ENCODE data around the gene PLA2G2A.

The PLA2G2A gene

GRCh38 chr1:19946971-19947370, 32.4 kb downstream of the PLA2G2A start:
- TF ChIP-seq EZH2 (optimal IDR thresholded peaks at IDR 0.05; ENCODE audit: low read depth, low read length) (no peak), EZH2phosphoT487 (IDR thresholded peaks at IDR 0.05; ENCODE audit: low read length) (no peak), CTCF (IDR thresholded peaks at IDR 0.05; ENCODE audit: low read length) (no peak)
- DNase-seq = no peak
- Histone ChIP-seq H3F3A (ENCODE audit: insufficient read depth, low read length) (no peaks in the 10 kb centered on the region), H3K27me3 (replicated peaks; ENCODE audit: insufficient read depth, low read length) (peaks cover 55% of the 10 kb centered on the region), H2AFZ (ENCODE audit: low read length) (no peak overlapping the region), H3K9me2 (replicated peaks; ENCODE audit: insufficient read depth, low read length) (no peaks in the 10 kb centered on the region), H3K27ac (ENCODE audit: low read length) (no peak overlapping the region), H3K4me1 (ENCODE audit: low read length) (no peaks in the 10 kb centered on the region), H4K20me1 (ENCODE audit: insufficient read depth, low read length) (no peaks in the 10 kb centered on the region), H3K79me2 (ENCODE audit: low read length) (no peaks in the 10 kb centered on the region), H3K4me3 (ENCODE audit: low read length) (no peak overlapping the region), H3K9me3 (replicated peaks; ENCODE audit: insufficient read depth, low read length) (no peaks in the 10 kb centered on the region), H3K9ac (ENCODE audit: low read length) (no peak overlapping the region), H3K36me3 (replicated peaks; ENCODE audit: insufficient read depth, low read length) (no peaks in the 10 kb centered on the region), H3K4me2 (ENCODE audit: low read depth, low read length) (no peak overlapping the region)

DNA sequence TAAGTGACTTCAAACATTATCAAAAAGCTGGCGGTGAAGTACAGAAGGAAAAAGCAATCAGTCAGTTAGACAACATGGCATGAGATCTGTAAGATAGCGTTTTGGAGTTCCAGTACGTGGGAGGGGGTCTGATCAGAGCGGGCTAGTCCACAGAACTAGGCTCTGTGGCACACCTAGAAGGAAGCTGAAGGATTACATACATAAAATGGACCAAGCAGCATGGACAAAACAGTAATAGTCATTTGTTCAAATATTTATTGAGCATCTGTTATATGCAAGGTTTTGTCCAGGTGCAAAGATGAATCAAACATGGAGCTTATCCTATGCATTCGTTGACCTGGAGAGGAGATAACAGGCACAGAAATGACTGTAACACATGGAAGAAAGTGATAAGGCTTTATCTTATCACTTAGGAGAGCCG, 33.1 kb downstream of the PLA2G2A start:
- Histone ChIP-seq H3K36me3 (replicated peaks; ENCODE audit: insufficient read depth, low read length) (no peaks in the 10 kb centered on the region), H3K4me1 (ENCODE audit: low read length) (no peaks in the 10 kb centered on the region), H3K27ac (ENCODE audit: low read length) (no peak overlapping the region), H3K4me2 (ENCODE audit: low read depth, low read length) (no peak overlapping the region), H4K20me1 (ENCODE audit: insufficient read depth, low read length) (no peaks in the 10 kb centered on the region), H3K79me2 (ENCODE audit: low read length) (no peaks in the 10 kb centered on the region), H3F3A (ENCODE audit: insufficient read depth, low read length) (no peaks in the 10 kb centered on the region), H3K9me2 (replicated peaks; ENCODE audit: insufficient read depth, low read length) (no peaks in the 10 kb centered on the region), H3K9ac (ENCODE audit: low read length) (no peak overlapping the region), H3K9me3 (replicated peaks; ENCODE audit: insufficient read depth, low read length) (no peaks in the 10 kb centered on the region), H3K27me3 (replicated peaks; ENCODE audit: insufficient read depth, low read length) (peaks cover 55% of the 10 kb centered on the region), H3K4me3 (ENCODE audit: low read length) (no peak overlapping the region), H2AFZ (ENCODE audit: low read length) (no peak overlapping the region)
- TF ChIP-seq EZH2phosphoT487 (IDR thresholded peaks at IDR 0.05; ENCODE audit: low read length) (no peak), CTCF (IDR thresholded peaks at IDR 0.05; ENCODE audit: low read length) (no peak), EZH2 (optimal IDR thresholded peaks at IDR 0.05; ENCODE audit: low read depth, low read length) (no peak)
- no peak for DNase-seq

DNA sequence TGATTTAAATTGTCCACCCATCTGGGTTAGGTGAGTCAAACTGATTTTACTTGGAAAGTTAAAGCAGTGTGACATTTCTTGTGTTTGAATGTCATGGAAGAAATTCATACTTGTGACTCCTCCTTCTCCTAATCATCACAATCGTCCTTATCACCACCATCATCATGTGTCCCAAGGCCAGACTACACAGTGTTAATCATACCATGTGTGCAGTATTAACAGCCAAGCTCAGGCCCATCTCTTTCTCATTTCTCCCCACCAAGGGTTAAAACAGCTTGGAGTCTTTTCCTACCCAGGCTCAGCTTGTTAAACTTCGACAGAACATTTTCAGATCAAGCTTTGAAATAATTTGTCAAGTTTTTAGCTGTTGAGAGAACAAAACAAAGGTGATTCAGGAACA, 33.5 kb downstream of the PLA2G2A start:
- Histone ChIP-seq H2AFZ (ENCODE audit: low read length) (no peak overlapping the region), H3K27me3 (replicated peaks; ENCODE audit: insufficient read depth, low read length) (peaks cover 54% of the 10 kb centered on the region), H3K79me2 (ENCODE audit: low read length) (no peaks in the 10 kb centered on the region), H3K4me3 (ENCODE audit: low read length) (no peak overlapping the region), H4K20me1 (ENCODE audit: insufficient read depth, low read length) (no peaks in the 10 kb centered on the region), H3K27ac (ENCODE audit: low read length) (no peak overlapping the region), H3K4me1 (ENCODE audit: low read length) (no peaks in the 10 kb centered on the region), H3K36me3 (replicated peaks; ENCODE audit: insufficient read depth, low read length) (no peaks in the 10 kb centered on the region), H3K9me2 (replicated peaks; ENCODE audit: insufficient read depth, low read length) (no peaks in the 10 kb centered on the region), H3K9me3 (replicated peaks; ENCODE audit: insufficient read depth, low read length) (no peaks in the 10 kb centered on the region), H3K4me2 (ENCODE audit: low read depth, low read length) (no peak overlapping the region), H3K9ac (ENCODE audit: low read length) (no peak overlapping the region), H3F3A (ENCODE audit: insufficient read depth, low read length) (no peaks in the 10 kb centered on the region)
- no peak for TF ChIP-seq EZH2phosphoT487 (IDR thresholded peaks at IDR 0.05; ENCODE audit: low read length)
- no peak for DNase-seq

DNA sequence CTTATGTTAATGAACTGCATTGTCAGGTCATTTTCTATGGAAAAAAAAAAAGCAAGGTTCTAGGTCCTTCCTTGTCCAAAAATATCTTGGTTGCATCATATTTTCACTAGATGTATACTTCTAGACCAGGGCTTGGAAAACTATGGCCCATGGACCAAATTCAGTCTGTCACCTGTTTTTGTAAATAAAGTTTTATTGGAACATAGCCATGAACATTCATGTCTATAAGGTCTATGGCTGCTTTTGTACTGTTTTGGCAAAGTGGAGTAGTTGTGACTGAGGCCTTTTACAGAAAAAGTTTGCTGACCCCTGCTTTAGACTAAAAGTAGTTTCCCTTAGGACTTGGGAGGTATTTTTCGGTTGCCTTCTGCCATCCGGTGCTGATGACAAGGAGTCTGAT, 36.8 kb downstream of the PLA2G2A start:
- no peaks in the 10 kb centered on the region for H3K4me1 ChIP-seq (ENCODE audit: low read length)
- no peak overlapping the region for H3K27ac ChIP-seq (ENCODE audit: low read length)
- no peaks in the 10 kb centered on the region for H3K9me2 ChIP-seq (replicated peaks; ENCODE audit: insufficient read depth, low read length)
- no peak overlapping the region for H3K9ac ChIP-seq (ENCODE audit: low read length)
- H3F3A ChIP-seq (ENCODE audit: insufficient read depth, low read length) = no peaks in the 10 kb centered on the region
- H2AFZ ChIP-seq (ENCODE audit: low read length) = no peak overlapping the region
- H3K4me3 ChIP-seq (ENCODE audit: low read length) = no peak overlapping the region
- H3K27me3 ChIP-seq (replicated peaks; ENCODE audit: insufficient read depth, low read length) = peaks cover 53% of the 10 kb centered on the region
- H3K9me3 ChIP-seq (replicated peaks; ENCODE audit: insufficient read depth, low read length) = no peaks in the 10 kb centered on the region
- no peaks in the 10 kb centered on the region for H3K36me3 ChIP-seq (replicated peaks; ENCODE audit: insufficient read depth, low read length)
- no peaks in the 10 kb centered on the region for H4K20me1 ChIP-seq (ENCODE audit: insufficient read depth, low read length)
- DNase-seq = no peak
- no peak overlapping the region for H3K4me2 ChIP-seq (ENCODE audit: low read depth, low read length)
- no peaks in the 10 kb centered on the region for H3K79me2 ChIP-seq (ENCODE audit: low read length)
- no peak for TF ChIP-seq CTCF (IDR thresholded peaks at IDR 0.05; ENCODE audit: low read length)
- TF ChIP-seq EZH2 (optimal IDR thresholded peaks at IDR 0.05; ENCODE audit: low read depth, low read length) = no peak
- no peak for TF ChIP-seq EZH2phosphoT487 (IDR thresholded peaks at IDR 0.05; ENCODE audit: low read length)
